Neural progenitor cell (in vitro differentiated cells): ENCODE measurements around the gene KCNC4. TPM values are rescaled to one million over a fixed set of nuclear protein-coding genes. Genes with fewer than 3 reads are reported as not detected.
A peak's percentile ranks its signal among the peaks of the same experiment; 100 is the strongest.

Experiments used
- DNase-seq: peaks from one replicate; pipeline ENCODE4 v3.0.0-alpha.2; 2016; ENCODE audit warnings: low spot score
- H2AFZ ChIP-seq: fragments of 200-600 bp; sonication (generic); replicated peaks from 2 replicates; pipeline ENCODE4 v1.6.1; 2016; ENCODE audit warnings: antibody characterized with exemption
- H3F3A ChIP-seq: fragments of 200-600 bp; sonication (generic); 2 replicates; pipeline ENCODE4 v1.6.1; 2016; ENCODE audit warnings: antibody characterized with exemption, low read depth
- H3K27ac ChIP-seq: fragments of 200-600 bp; sonication (generic); 2 replicates; pipeline ENCODE4 v1.5.1; 2016; ENCODE audit warnings: mild to moderate bottlenecking
- H3K27me3 ChIP-seq: fragments of 200-600 bp; sonication (generic); 2 replicates; pipeline ENCODE4 v1.6.1; 2016; ENCODE audit warnings: mild to moderate bottlenecking, moderate library complexity
- H3K36me3 ChIP-seq: fragments of 200-600 bp; sonication (generic); 2 replicates; pipeline ENCODE4 v1.5.1; 2016
- H3K4me1 ChIP-seq: fragments of 200-600 bp; sonication (generic); 2 replicates; pipeline ENCODE4 v1.6.1; 2016; ENCODE audit warnings: mixed run types
- H3K4me2 ChIP-seq: fragments of 200-600 bp; sonication (generic); 2 replicates; pipeline ENCODE4 v1.6.1; 2016
- H3K4me3 ChIP-seq: fragments of 200-600 bp; sonication (generic); 2 replicates; pipeline ENCODE4 v1.5.1; 2016
- H3K79me2 ChIP-seq: fragments of 200-600 bp; sonication (generic); 2 replicates; pipeline ENCODE4 v1.6.1; 2016; ENCODE audit warnings: low read depth
- H3K9ac ChIP-seq: fragments of 200-600 bp; sonication (generic); 2 replicates; pipeline ENCODE4 v1.6.1; 2016
- H3K9me3 ChIP-seq: fragments of 200-600 bp; sonication (generic); 2 replicates; pipeline ENCODE4 v1.5.1; 2016; ENCODE audit warnings: low read depth
- H4K20me1 ChIP-seq: fragments of 200-600 bp; sonication (generic); 2 replicates; pipeline ENCODE4 v1.6.1; 2016; ENCODE audit warnings: low read depth
- H3K27ac Mint-ChIP-seq: 3 replicates; pipeline ENCODE4 v1.8.0; 2021; ENCODE audit warnings: mixed read lengths
- H3K27me3 Mint-ChIP-seq: 2 replicates; pipeline ENCODE4 v1.8.0; 2022; ENCODE audit warnings: low read depth, mild to moderate bottlenecking, inconsistent platforms, moderate library complexity, mixed read lengths; ENCODE audit not compliant: insufficient read depth
- H3K36me3 Mint-ChIP-seq: 3 replicates; pipeline ENCODE4 v1.8.0; 2021; ENCODE audit warnings: mixed read lengths
- H3K4me1 Mint-ChIP-seq: 3 replicates; pipeline ENCODE4 v1.8.0; 2021; ENCODE audit warnings: mixed read lengths
- H3K4me3 Mint-ChIP-seq: 3 replicates; pipeline ENCODE4 v1.8.0; 2021; ENCODE audit warnings: mild to moderate bottlenecking, moderate library complexity, mixed read lengths
- H3K9me3 Mint-ChIP-seq: 3 replicates; pipeline ENCODE4 v1.8.0; 2020; ENCODE audit warnings: mixed read lengths
- CTCF ChIP-seq: fragments of 200-600 bp; sonication (generic); IDR thresholded peaks from 2 replicates; pipeline ENCODE4 v1.5.1; 2017; ENCODE audit warnings: antibody characterized with exemption, mild to moderate bottlenecking
- EZH2 ChIP-seq: fragments of 200-600 bp; sonication (generic); IDR thresholded peaks from 2 replicates; pipeline ENCODE4 v1.6.1; 2017; ENCODE audit warnings: antibody characterized with exemption, mild to moderate bottlenecking, moderate library complexity
- EZH2phosphoT487 ChIP-seq: fragments of 200-600 bp; sonication (generic); IDR thresholded peaks from 2 replicates; pipeline ENCODE4 v1.6.1; 2017; ENCODE audit warnings: antibody characterized with exemption
- total RNA-seq: library from RNA; depleted of rRNA; stranded (reverse); fragments of >200 nt; gene quantifications from 2 replicates; pipeline ENCODE4 v1.2.3, GENCODE V29; 2015; ENCODE audit warnings: low replicate concordance

KCNC4 gene
- total RNA-seq, 1 donor from 2014 or later, result 1.3 TPM

- H3K27ac Mint-ChIP-seq, result peak overlapping the region; percentile 81
- no peak overlapping the region for H3K4me3 Mint-ChIP-seq
- Histone ChIP-seq H3K27ac (no peak overlapping the region), H3K79me2 (no peaks in the 10 kb centered on the region), H3K9me3 (no peaks in the 10 kb centered on the region), H3K4me2 (peak overlapping the region; percentile 48), H2AFZ (peak overlapping the region; percentile 93), H3F3A (no peaks in the 10 kb centered on the region), H3K27me3 (no peaks in the 10 kb centered on the region), H3K36me3 (no peaks in the 10 kb centered on the region), H3K9ac (no peak overlapping the region), H3K4me1 (peaks cover 7% of the 10 kb centered on the region), H4K20me1 (no peaks in the 10 kb centered on the region), H3K4me3 (no peak overlapping the region)
- H3K36me3 Mint-ChIP-seq, result no peaks in the 10 kb centered on the region
- no peak for TF ChIP-seq EZH2phosphoT487
- no peak for TF ChIP-seq EZH2
- TF ChIP-seq CTCF, result no peak
- H3K9me3 Mint-ChIP-seq, result no peaks in the 10 kb centered on the region
- DNase-seq, result no peak
- peaks cover 16% of the 10 kb centered on the region for H3K4me1 Mint-ChIP-seq
- peaks cover 8% of the 10 kb centered on the region for H3K27me3 Mint-ChIP-seq
Measured at GRCh38 chr1:110254604-110255391, 44.7 kb downstream of the KCNC4 start.

- Histone ChIP-seq H3K27me3 (no peaks in the 10 kb centered on the region), H3K79me2 (no peaks in the 10 kb centered on the region), H3K4me1 (peaks cover 7% of the 10 kb centered on the region), H3K36me3 (no peaks in the 10 kb centered on the region), H3K4me2 (peak overlapping the region; percentile 48), H3K27ac (no peak overlapping the region), H3K9me3 (no peaks in the 10 kb centered on the region), H3K9ac (no peak overlapping the region), H3K4me3 (no peak overlapping the region), H2AFZ (peak overlapping the region; percentile 93), H4K20me1 (no peaks in the 10 kb centered on the region), H3F3A (no peaks in the 10 kb centered on the region)
- Mint-ChIP-seq H3K27me3 (peaks cover 8% of the 10 kb centered on the region), H3K27ac (peak overlapping the region; percentile 44), H3K4me3 (no peak overlapping the region), H3K36me3 (no peaks in the 10 kb centered on the region), H3K4me1 (peaks cover 16% of the 10 kb centered on the region), H3K9me3 (no peaks in the 10 kb centered on the region)
- TF ChIP-seq EZH2, result no peak
- TF ChIP-seq EZH2phosphoT487, result no peak
- no peak for TF ChIP-seq CTCF
- peak; percentile 76 for DNase-seq
Measured at GRCh38 chr1:110255392-110255787, 45.3 kb downstream of the KCNC4 start.

- H3K9me3 Mint-ChIP-seq, result no peaks in the 10 kb centered on the region
- peaks cover 21% of the 10 kb centered on the region for H3K4me1 Mint-ChIP-seq
- H3K4me1 ChIP-seq, result peaks cover 7% of the 10 kb centered on the region
- no peak overlapping the region for H3K9ac ChIP-seq
- no peaks in the 10 kb centered on the region for H4K20me1 ChIP-seq
- no peak overlapping the region for H2AFZ ChIP-seq
- no peak overlapping the region for H3K27ac Mint-ChIP-seq
- H3K27me3 ChIP-seq, result no peaks in the 10 kb centered on the region
- H3K79me2 ChIP-seq, result no peaks in the 10 kb centered on the region
- TF ChIP-seq CTCF (no peak), EZH2phosphoT487 (no peak), EZH2 (no peak)
- no peaks in the 10 kb centered on the region for H3K9me3 ChIP-seq
- no peaks in the 10 kb centered on the region for H3K36me3 ChIP-seq
- H3K36me3 Mint-ChIP-seq, result no peaks in the 10 kb centered on the region
- H3K4me3 Mint-ChIP-seq, result no peak overlapping the region
- no peak overlapping the region for H3K4me2 ChIP-seq
- DNase-seq, result no peak
- H3K4me3 ChIP-seq, result no peak overlapping the region
- no peak overlapping the region for H3K27ac ChIP-seq
- peaks cover 6% of the 10 kb centered on the region for H3K27me3 Mint-ChIP-seq
- no peaks in the 10 kb centered on the region for H3F3A ChIP-seq
Measured at GRCh38 chr1:110258734-110259133, 48.6 kb downstream of the KCNC4 start.
